ENCODE data around the gene CNFN.

CNFN gene

DNA sequence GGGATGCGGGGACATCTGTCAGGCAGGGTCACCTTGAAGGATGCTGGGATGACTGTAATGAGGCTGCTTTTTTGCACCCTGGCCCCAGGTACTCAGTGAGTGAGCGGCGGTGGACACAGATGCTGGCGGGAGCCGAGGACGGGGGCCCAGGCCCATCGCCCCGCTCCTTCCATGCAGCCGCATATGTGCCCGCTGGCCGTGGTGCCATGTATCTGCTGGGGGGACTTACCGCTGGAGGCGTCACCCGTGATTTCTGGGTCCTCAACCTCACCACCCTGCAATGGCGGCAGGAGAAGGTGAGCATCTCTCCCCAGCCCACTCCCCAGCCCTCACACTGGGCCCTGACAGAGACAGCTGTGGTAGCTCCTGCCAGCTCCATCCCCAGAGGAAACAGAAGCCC lies 33.4 kb downstream of the CNFN start:
- TF ChIP-seq YY1 (IDR thresholded peaks at IDR 0.05; ENCODE audit: insufficient read depth, insufficient read length) (no peak), SUZ12 (IDR thresholded peaks at IDR 0.05; ENCODE audit: extremely low read depth, insufficient read depth, insufficient read length) (no peak), ZNF274 (IDR thresholded peaks at IDR 0.05; ENCODE audit: low read depth, low read length) (no peak)
- no peak overlapping the region for H3K9ac ChIP-seq (ENCODE audit: insufficient read length, low read depth)

DNA sequence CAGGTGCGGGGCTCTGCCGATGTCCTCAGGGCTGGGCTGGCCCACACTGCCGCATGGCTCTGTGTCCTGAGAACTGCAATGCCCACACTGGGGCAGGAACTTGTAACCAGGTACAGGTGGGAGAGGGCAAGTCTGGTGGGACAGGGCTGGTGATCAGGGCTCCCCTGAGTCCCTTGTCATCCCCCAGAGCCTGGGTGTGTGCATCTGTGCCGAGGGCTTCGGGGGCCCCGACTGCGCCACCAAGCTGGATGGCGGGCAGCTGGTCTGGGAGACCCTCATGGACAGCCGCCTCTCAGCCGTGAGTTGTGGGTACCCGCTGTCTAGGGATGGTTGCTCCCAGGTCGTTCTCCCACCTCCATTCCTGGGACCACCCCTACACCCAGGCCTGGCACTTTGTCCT lies 34.2 kb downstream of the CNFN start:
- TF ChIP-seq SUZ12 (IDR thresholded peaks at IDR 0.05; ENCODE audit: extremely low read depth, insufficient read depth, insufficient read length) (no peak), ZNF274 (IDR thresholded peaks at IDR 0.05; ENCODE audit: low read depth, low read length) (no peak)
- H3K36me3 ChIP-seq (ENCODE audit: insufficient read depth, insufficient read length, low read length), result peaks cover 46% of the 10 kb centered on the region
- no peaks in the 10 kb centered on the region for H3K27me3 ChIP-seq (ENCODE audit: insufficient read depth, insufficient read length)
- peaks cover under 1% of the 10 kb centered on the region for H3K4me1 ChIP-seq (ENCODE audit: insufficient read depth, insufficient read length)
- H3K9me3 ChIP-seq (ENCODE audit: insufficient read depth, low read length), result no peaks in the 10 kb centered on the region
- H3K4me3 ChIP-seq (ENCODE audit: insufficient read length, low read depth), result no peak overlapping the region
- no peak for DNase-seq (ENCODE audit: low read depth, low spot score)
- H3K9ac ChIP-seq (ENCODE audit: insufficient read length, low read depth), result no peak overlapping the region

More for the DNA sequence above, 33.4 kb downstream of the CNFN start:
- peaks cover 4% of the 10 kb centered on the region for H3K4me1 ChIP-seq (ENCODE audit: insufficient read depth, insufficient read length)
- H3K36me3 ChIP-seq (ENCODE audit: insufficient read depth, insufficient read length, low read length), result peaks cover 41% of the 10 kb centered on the region
- DNase-seq (ENCODE audit: low read depth, low spot score), result no peak
- H3K4me3 ChIP-seq (ENCODE audit: insufficient read length, low read depth), result no peak overlapping the region
- H3K27me3 ChIP-seq (ENCODE audit: insufficient read depth, insufficient read length), result no peaks in the 10 kb centered on the region
- H3K9me3 ChIP-seq (ENCODE audit: insufficient read depth, low read length), result no peaks in the 10 kb centered on the region

DNA sequence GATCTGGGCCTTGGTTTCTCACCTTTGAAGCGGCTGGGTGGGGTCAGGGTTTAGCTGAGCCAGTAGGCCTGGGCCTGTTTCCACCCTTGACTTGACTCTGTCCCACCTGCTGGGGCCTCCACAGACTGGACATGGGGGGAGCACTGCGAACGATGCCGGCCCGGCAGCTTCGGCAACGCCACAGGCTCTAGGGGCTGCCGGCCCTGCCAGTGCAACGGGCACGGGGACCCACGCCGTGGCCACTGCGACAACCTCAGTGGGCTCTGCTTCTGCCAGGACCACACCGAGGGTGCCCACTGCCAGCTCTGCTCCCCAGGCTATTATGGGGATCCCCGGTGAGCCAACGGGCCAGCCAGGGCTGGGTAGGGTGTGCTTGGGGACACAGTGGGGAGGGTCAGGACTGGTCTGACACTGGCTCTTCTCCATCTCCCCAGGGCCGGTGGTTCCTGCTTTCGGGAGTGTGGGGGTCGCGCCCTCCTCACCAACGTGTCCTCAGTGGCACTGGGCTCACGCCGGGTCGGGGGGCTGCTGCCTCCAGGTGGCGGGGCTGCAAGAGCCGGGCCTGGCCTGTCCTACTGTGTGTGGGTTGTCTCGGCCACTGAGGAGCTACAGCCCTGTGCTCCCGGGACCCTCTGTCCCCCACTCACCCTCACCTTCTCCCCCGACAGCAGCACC lies 36.6 kb downstream of the CNFN start:
- H3K4me3 ChIP-seq (ENCODE audit: insufficient read length, low read depth), result no peak overlapping the region
- H3K27me3 ChIP-seq (ENCODE audit: insufficient read depth, insufficient read length), result no peaks in the 10 kb centered on the region
- no peak for TF ChIP-seq YY1 (IDR thresholded peaks at IDR 0.05; ENCODE audit: insufficient read depth, insufficient read length)
- TF ChIP-seq SUZ12 (IDR thresholded peaks at IDR 0.05; ENCODE audit: extremely low read depth, insufficient read depth, insufficient read length), result no peak
- no peak for TF ChIP-seq ZNF274 (IDR thresholded peaks at IDR 0.05; ENCODE audit: low read depth, low read length)
- no peak for DNase-seq (ENCODE audit: low read depth, low spot score)
- no peaks in the 10 kb centered on the region for H3K9me3 ChIP-seq (ENCODE audit: insufficient read depth, low read length)
- no peaks in the 10 kb centered on the region for H3K4me1 ChIP-seq (ENCODE audit: insufficient read depth, insufficient read length)
- H3K9ac ChIP-seq (ENCODE audit: insufficient read length, low read depth), result no peak overlapping the region
- H3K36me3 ChIP-seq (ENCODE audit: insufficient read depth, insufficient read length, low read length), result peaks cover 42% of the 10 kb centered on the region

DNA sequence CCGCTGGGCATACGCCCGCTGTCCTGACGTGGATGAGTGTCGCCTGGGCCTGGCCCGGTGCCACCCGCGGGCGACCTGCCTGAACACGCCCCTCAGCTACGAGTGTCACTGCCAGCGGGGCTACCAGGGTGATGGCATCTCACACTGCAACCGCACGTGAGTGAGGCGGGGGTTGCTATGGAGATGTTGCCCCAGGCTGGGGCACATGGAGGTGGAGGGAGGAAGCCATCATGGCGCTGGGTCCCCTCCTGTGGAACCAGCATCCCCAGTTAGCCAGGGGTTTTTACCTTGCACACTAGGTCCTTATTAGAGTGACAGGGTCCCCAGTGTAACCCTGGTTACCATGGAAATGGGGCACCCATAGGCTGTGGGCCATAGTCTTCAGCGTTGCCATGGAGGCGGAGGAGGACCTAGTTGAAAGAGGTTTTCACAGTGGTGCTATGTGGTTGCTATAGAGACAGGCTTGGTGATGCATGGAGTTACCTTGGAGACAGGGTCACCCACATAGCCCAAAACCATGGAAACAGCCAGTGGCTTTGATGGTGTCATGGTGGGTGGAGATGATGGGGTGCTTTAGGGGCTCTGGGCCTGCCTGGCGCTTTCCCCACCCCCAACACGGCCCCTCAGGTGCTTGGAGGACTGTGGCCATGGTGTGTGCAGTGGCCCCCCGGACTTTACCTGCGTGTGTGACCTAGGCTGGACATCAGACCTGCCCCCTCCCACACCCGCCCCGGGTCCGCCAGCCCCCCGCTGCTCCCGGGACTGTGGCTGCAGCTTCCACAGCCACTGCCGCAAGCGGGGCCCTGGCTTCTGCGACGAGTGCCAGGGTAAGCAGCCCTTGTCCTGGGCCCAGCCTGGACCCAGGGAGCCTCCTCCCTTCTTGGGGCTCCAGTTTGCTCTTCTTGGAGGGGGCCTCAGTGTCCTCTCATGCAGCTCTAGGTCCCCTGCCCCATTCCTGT lies 37.5 kb downstream of the CNFN start:
- Histone ChIP-seq H3K9ac (ENCODE audit: insufficient read length, low read depth) (no peak overlapping the region), H3K4me1 (ENCODE audit: insufficient read depth, insufficient read length) (no peaks in the 10 kb centered on the region), H3K4me3 (ENCODE audit: insufficient read length, low read depth) (no peak overlapping the region), H3K9me3 (ENCODE audit: insufficient read depth, low read length) (no peaks in the 10 kb centered on the region), H3K27me3 (ENCODE audit: insufficient read depth, insufficient read length) (no peaks in the 10 kb centered on the region), H3K36me3 (ENCODE audit: insufficient read depth, insufficient read length, low read length) (peaks cover 36% of the 10 kb centered on the region)
- DNase-seq (ENCODE audit: low read depth, low spot score), result no peak
- no peak for TF ChIP-seq YY1 (IDR thresholded peaks at IDR 0.05; ENCODE audit: insufficient read depth, insufficient read length)
- TF ChIP-seq SUZ12 (IDR thresholded peaks at IDR 0.05; ENCODE audit: extremely low read depth, insufficient read depth, insufficient read length), result no peak
- no peak for TF ChIP-seq ZNF274 (IDR thresholded peaks at IDR 0.05; ENCODE audit: low read depth, low read length)

DNA sequence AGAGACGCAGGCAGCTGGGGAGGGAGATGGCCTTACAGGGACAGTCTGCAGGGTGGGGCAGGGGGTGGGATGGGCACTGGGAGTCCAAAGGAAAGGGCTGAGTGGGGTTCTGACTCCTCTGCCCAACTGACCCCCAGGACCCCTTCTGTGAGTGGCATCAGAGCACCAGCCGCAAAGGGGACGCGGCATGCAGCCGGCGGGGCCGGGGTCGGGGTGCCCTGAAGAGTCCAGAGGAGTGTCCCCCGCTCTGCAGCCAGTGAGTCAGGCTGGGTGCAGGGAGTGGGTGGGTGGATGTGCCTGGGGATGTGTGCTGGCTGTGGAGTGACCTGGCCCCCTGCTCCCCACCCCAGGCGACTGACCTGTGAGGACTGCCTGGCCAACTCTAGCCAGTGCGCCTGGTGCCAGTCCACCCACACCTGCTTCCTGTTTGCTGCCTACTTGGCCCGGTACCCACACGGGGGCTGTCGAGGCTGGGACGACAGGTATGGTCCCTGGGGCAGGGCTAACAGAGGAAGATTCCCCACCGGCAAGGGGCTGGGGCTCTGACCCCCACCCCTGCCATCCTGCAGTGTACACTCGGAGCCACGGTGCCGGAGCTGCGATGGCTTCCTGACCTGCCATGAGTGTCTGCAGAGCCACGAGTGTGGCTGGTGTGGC lies 38.9 kb downstream of the CNFN start:
- peaks cover 23% of the 10 kb centered on the region for H3K36me3 ChIP-seq (ENCODE audit: insufficient read depth, insufficient read length, low read length)
- no peak for DNase-seq (ENCODE audit: low read depth, low spot score)
- no peak for TF ChIP-seq SUZ12 (IDR thresholded peaks at IDR 0.05; ENCODE audit: extremely low read depth, insufficient read depth, insufficient read length)

DNA sequence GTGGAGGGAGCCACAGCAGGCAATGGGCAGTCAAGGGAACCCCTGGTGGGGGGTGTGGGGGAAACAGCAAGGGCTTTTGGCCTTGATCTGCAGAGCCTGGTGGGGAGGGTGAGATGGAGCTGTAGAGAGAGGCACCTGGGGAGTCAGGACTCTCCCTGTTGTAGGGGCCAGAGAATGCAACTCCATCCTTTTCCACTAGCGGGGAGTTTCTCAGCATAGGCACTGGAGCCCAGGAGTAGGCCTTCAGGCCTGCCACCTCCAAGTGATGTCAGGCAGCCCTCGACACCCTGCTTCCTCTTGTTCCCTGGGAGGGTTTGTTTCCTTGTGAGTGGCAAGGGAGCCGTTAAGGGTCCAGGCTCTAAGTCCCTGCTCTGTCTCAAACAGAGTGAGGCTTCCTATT lies 39.7 kb downstream of the CNFN start:
- Histone ChIP-seq H3K9ac (ENCODE audit: insufficient read length, low read depth) (no peak overlapping the region), H3K4me1 (ENCODE audit: insufficient read depth, insufficient read length) (no peaks in the 10 kb centered on the region), H3K4me3 (ENCODE audit: insufficient read length, low read depth) (no peak overlapping the region), H3K36me3 (ENCODE audit: insufficient read depth, insufficient read length, low read length) (peaks cover 20% of the 10 kb centered on the region), H3K27me3 (ENCODE audit: insufficient read depth, insufficient read length) (no peaks in the 10 kb centered on the region), H3K9me3 (ENCODE audit: insufficient read depth, low read length) (no peaks in the 10 kb centered on the region)
- DNase-seq (ENCODE audit: low read depth, low spot score), result no peak
- no peak for TF ChIP-seq YY1 (IDR thresholded peaks at IDR 0.05; ENCODE audit: insufficient read depth, insufficient read length)
- no peak for TF ChIP-seq ZNF274 (IDR thresholded peaks at IDR 0.05; ENCODE audit: low read depth, low read length)
- TF ChIP-seq SUZ12 (IDR thresholded peaks at IDR 0.05; ENCODE audit: extremely low read depth, insufficient read depth, insufficient read length), result no peak

More for the DNA sequence above, 38.9 kb downstream of the CNFN start:
- H3K9me3 ChIP-seq (ENCODE audit: insufficient read depth, low read length), result no peaks in the 10 kb centered on the region
- no peak overlapping the region for H3K4me3 ChIP-seq (ENCODE audit: insufficient read length, low read depth)
- H3K27me3 ChIP-seq (ENCODE audit: insufficient read depth, insufficient read length), result no peaks in the 10 kb centered on the region
- H3K9ac ChIP-seq (ENCODE audit: insufficient read length, low read depth), result no peak overlapping the region
- no peaks in the 10 kb centered on the region for H3K4me1 ChIP-seq (ENCODE audit: insufficient read depth, insufficient read length)

All from NT2/D1 (cell line).